Stomach (tissue), 4 donors: ENCODE data around the gene ABCC8.

Source experiments
- CTCF ChIP-seq, 7 experiments: fragments of 450-650 bp in 4 of 7; fragments of 200-600 bp in 3 of 7; sonication (generic) in 3 of 7; IDR thresholded peaks; one replicate each; pipeline ENCODE4 v1.5.1; 2016 to 2019; ENCODE audit warnings: antibody characterized with exemption in 7 of 7, control low read depth in 2 of 7, mild to moderate bottlenecking in 1 of 7
- EP300 ChIP-seq: sonication (generic); formaldehyde crosslinking; IDR thresholded peaks from one replicate; pipeline ENCODE4 v1.6.1; 2017; ENCODE audit warnings: antibody characterized with exemption
- POLR2A ChIP-seq, 4 donors: fragments of 450-650 bp; IDR thresholded peaks; one replicate each; pipeline ENCODE4 v1.6.1; 2016; ENCODE audit warnings: antibody characterized with exemption in 4 of 4, control low read depth in 2 of 4, mild to moderate bottlenecking in 1 of 4, moderate library complexity in 1 of 4
- POLR2AphosphoS5 ChIP-seq, 3 donors: sonication (generic); formaldehyde crosslinking; IDR thresholded peaks; one replicate each; pipeline ENCODE4 v1.6.1; 2016; ENCODE audit warnings: antibody characterized with exemption in 3 of 3

GRCh38 chr11:17407575-17407974 lies 69.1 kb downstream of the ABCC8 start:
- no peak for TF ChIP-seq CTCF (IDR thresholded peaks at IDR 0.05)
- no peak for TF ChIP-seq POLR2AphosphoS5 (IDR thresholded peaks at IDR 0.05)
- no peak for TF ChIP-seq POLR2A (IDR thresholded peaks at IDR 0.05)
- no peak for TF ChIP-seq EP300
